OCI-M1 (cell line): ENCODE data around the gene RSPO3.
"Not testable (repeated sequence)": the region's sequence is repeated elsewhere in the genome, so short reads cannot be mapped to it uniquely, and the experiment has no call there.

ENCODE experiments used
- DNase-seq: peaks from one replicate; lab custom pipeline; 2025; lab: John Stamatoyannopoulos, UW

RSPO3 gene, protein sequence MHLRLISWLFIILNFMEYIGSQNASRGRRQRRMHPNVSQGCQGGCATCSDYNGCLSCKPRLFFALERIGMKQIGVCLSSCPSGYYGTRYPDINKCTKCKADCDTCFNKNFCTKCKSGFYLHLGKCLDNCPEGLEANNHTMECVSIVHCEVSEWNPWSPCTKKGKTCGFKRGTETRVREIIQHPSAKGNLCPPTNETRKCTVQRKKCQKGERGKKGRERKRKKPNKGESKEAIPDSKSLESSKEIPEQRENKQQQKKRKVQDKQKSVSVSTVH

DNA sequence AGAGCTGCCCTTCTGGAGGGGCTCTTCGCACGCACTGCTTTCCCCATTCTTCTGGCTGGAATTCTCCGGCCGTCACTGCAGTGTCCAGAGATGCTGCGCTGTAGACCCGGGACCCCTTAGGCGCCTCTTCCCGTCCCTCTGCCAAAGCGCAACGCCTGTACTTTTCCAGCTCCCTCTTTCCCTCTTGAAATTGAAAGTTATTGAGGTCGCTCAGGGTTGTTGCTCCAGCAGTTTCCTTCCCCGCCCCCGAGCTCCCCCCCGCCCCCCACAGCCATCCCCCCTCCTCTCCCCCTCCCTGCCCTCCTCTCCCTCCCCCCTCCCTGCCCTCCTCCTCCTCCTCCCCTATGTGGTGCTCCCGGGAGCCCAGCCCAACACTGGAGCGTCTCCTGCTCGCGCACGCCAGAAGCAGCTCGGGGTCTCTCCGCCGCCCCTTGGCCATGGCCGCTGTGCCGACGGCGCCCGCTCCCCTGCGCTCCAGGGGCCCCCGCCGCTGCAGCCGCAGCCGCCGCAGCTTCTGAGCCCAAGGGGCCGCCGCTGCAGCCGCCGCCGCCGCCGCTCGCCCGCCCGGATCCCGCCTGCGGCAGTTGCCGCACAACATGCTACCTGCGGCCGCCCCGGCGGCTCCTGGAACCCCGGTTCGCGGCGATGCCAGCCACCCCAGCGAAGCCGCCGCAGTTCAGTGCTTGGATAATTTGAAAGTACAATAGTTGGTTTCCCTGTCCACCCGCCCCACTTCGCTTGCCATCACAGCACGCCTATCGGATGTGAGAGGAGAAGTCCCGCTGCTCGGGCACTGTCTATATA, at the start of gene RSPO3:
Gene RSPO3, plus strand, starts transcription at position 374 of the 804 bp plus-strand sequence. CDS start 522 bp downstream, outside the sequence.
- DNase-seq = no peak

DNA sequence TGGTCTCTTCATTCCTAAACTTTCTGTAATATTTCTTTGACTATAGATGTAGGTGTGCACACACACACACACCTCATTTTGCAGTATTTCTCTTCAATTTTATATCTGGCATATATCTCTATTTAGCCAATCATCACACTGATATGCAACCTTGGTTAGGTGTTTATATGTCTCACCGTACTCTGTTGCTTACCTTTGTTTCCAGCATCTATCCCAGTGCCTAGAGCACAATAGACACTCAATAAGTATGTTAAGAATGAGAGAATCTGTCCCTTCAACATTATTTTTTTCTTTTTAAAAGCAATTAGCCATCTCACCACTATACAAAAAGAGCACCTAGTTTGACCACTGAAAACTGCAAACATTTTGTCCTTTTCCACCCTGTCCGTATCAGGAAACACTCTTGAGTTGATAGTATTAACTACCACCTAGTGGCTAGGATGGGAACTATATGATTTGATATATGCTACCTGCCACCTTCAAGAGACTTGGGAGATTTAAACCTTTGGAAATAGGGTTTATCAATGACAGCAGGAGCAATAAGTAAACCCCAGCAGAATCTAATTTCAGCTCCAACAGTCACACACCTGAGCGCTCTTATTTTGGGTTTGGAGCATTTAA, 48.7 kb upstream of the RSPO3 start:
- peak; percentile 51 for DNase-seq

DNA sequence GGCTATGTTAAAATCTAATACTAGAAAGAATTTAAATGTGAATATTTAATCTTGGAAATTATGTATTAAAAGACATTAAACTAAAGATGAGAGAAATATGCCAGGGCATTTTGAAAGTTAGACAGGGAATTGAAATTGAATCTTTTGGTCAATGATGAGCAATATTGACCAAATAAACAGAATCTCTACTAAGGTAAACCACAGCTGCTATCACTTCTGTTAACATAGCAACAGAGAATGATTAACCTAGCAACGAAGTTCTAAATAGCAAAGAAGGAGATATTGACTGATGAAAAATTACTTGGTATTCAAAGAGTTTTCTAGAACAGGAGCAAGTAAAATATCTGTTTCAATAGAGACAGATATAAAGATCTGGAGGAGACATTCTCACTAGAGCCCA, 45.2 kb upstream of the RSPO3 start:
- DNase-seq = no peak

DNA sequence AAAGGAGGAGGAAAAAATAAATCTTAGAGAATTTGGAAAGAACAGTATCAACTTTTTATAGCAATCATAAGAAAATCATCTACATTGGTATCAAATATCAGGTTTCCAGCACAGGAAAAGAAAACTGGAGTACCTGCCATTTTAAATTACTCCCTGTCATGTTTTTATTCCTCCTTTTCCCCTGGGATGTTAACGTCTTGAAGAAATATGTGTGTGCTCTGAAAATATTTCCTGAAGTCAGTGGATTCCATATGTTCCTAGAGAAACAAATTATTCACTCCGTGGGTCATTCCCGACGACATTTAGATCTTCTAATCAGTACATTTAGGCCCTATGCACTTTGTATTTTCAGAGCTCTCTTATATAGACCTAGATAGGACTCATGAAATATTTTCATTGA, 42.0 kb upstream of the RSPO3 start:
- DNase-seq = no peak

DNA sequence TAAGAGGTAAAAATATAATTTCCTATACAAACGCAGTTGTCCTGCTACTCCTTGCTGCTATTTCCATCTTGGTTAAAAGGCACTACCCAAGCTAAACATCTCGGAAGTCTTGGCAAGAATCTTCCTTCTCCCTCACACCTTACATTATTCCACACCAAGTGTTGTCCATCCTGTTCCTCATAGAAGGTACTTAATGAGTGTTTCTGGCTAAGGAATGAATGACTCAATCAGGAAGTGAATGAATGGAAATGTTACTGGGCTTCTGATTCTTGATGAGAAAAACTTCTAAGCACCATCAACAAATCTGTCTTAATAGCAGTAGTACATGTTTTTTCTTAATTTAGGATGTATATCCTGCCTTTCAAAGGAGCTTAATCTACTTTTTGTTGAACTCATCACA, 40.6 kb upstream of the RSPO3 start:
- no peak for DNase-seq

DNA sequence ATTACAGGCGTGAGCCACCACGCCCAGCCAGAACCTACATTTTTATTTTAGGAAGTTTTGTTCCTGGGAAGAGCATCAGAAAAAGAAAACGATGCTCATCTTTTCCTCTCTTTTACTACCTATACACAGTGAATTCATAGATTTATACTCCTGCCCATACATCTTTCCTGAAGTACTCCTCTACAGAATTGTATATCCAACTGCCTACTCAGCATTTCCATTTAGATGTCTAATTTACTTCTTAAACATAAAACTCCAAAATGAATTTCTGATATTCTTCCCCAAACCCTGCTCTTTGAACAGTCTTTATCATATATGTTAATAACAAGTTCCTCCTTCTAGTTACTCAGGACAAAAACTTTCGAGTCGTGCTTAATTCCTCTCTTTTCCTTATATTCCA, 39.8 kb upstream of the RSPO3 start:
- no peak for DNase-seq

DNA sequence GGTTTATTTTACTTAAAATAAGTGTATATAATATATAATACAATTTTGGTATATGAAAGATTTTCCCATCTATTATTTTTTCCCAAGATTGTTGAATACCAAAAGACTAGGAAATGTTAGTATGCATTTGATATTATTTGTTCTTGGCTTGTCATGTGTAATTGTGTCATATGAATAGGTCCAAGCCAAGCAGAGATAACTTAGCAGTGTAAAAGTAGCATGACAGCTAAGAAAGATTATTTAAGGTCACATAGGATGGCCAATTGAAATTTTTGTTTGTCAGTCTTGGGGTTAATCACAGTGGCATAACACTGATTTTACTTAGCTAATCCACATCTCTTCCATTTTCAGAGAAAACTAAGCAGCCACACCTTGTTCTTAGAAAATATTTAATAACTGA, 38.8 kb upstream of the RSPO3 start:
- no peak for DNase-seq

DNA sequence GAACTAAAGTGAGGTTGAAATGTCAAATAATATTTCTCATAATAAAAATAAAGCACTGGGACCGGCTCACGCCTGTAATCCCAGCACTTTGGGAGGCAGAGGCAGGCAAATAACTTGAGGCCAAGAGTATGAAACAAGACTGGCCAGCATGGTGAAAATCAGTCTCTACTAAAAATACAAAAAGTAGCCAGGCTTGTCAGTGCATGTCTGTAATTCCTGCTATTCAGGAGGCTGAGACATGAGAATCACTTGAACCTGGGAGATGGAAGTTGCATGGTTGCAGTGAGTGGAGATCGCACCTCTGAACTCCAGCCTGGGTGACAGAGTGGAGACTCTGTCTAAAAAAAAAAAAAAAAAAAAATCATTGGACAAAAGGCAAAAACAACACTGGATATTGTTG, 38.4 kb upstream of the RSPO3 start:
- no peak for DNase-seq

DNA sequence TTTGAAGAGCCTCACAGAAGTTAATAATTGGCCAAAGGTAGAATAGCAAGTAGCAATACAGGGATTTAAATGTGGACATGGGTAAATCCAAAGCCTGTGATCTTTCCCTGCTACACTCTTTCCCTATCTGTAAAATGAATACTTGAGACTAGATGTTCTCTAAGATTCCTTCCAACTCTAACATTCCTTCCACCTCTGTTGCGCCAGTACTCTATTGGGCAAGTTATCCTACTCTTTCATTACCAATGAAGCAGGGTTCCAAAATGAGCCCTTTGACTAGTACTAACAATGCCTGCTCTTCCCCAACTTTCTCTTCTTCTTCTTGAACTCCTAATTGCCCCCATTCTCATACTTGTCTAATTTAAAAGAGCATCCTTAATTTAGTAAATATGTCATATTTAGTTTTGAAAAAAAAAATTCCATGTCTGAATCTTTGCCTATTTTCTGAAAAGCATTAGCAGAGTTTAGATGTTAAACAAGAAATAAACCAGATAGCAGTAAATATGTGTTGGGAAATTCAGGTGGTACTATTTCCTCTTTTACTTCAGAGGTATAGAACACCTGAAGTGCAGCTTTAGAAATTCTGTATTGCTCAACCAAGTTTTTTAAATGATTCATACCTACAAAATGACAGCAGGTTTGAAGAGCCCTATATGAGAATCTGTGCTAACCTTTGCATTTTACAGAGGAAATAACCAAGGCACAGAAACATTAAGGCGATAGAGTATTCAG, 35.1 kb upstream of the RSPO3 start:
- DNase-seq = no peak

DNA sequence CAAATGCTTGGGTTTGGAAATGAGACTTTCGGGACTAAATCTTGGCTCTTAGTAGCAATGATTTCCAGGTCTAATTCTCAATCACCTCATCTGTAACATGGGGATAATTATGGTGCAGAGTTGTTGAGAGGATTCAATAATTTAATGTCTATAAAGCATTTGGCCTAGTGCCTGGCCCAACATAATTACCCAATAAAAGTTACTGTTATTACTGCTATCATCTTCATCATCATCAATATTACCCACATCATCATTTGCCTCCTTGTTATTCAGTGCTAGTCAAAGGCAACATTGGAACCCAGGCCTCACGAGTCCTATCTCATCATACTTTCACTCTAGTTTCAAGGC, 34.5 kb upstream of the RSPO3 start:
- DNase-seq = no peak

DNA sequence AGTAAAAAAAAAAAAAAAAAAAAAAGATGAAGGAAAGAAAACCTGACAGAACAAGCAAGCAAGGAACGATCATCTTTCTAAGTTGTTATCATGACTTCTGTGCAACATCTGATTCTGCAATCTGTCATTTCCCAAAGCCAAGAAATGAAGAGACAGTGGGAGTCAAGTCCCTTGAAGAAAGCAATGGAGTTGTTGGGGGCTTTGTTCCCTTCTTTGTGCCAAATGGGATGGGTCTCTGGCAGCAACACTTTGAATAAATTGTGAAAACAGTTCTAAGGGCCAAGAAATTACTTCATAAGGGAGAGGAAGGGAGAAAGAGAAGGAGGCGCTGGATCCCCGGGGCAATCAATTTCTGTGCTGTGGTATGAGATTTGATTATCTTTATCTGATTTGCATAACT, 33.3 kb upstream of the RSPO3 start:
- DNase-seq = no peak

DNA sequence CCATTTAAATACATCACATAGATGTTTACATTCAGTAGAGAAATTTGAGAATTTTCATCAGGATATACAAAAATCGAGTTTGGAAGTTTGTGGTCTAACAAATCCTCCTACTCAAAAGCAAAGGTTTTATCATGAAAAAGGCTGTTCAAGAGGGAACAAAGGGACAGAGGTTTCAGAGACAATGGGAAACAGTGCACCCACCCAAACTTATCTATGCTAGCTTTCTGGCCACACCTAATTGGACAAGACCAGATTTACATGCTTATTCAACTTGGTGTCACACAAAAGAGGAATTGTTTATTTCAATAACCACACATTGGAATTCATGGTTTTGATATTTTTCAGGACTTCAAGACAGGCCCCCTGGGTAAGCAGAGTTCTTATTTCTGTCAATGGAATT, 28.4 kb upstream of the RSPO3 start:
- no peak for DNase-seq

DNA sequence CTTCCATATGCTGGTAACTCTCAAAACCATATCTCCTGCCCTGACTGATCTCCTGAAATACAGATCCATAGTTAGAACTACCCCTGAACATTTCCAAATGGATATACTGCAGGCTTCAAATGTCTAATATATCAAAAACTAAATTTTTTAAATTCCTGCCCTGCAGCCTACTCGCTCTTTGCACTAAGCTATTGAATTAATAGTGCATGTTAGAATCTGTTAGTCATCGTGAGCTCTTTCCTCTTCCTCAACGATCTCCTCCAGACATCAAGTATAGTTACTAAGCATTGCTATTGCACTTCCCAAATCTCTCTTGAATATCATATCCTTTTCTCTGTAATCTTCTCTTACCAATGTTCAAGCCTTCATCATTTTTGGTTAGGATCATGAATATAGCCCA, 26.0 kb upstream of the RSPO3 start:
- no peak for DNase-seq

DNA sequence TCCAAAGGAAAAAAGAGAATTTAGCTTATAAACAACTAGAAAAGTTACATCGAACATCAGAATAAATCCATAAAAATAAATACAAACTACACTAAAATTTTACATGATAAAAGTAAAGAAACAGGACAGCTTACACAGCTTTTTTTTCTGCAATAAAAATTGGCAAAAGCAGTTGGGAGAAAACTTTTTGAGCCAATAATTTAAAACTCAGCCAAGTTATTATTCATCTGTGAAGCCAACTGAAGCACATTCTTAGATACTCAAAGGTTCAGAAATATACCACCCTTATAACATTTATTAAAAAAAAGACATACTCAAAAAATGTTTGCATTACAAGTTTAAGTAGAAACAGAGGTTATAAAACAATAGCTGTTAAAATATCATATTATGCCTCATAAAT, 23.7 kb upstream of the RSPO3 start:
- DNase-seq = no peak

DNA sequence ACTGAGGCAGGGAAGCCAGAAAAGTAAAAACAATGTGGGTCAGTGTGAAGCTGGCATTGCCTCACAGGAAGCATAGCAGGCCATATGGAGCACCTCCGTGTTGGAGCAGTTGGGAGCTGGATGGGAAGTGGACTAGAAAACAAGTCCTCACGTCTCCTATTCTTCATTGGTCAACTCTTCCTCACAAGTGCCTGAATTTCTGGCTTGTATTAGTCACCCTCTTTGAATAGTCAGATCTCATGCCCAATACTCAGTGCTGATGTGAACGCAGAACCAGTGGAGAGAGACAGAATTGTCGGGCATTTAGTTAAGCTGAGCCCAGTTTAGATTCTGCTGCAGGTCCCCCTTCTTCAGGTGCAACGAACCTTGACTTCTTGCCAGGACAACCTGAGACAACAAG, 22.3 kb upstream of the RSPO3 start:
- DNase-seq = no peak

DNA sequence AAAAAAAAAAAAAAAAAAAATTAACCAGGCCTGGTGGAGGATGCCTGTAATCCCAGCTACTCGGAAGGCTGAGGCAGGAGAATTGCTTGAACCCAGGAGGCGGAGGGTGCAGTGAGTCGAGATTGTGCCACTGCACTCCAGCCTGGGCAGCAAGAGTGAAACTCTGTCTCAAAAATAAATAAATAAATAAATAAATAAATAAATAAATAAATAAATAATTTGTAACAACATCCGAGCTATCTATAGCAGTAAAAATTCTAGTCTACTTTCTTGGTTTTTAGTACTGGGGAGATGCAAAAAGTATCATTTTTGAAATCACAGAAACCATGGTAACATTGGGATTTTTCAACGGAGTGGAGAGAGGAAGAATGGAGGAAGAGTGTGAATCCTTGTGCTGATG, 21.0 kb upstream of the RSPO3 start:
- DNase-seq = not testable (repeated sequence)

DNA sequence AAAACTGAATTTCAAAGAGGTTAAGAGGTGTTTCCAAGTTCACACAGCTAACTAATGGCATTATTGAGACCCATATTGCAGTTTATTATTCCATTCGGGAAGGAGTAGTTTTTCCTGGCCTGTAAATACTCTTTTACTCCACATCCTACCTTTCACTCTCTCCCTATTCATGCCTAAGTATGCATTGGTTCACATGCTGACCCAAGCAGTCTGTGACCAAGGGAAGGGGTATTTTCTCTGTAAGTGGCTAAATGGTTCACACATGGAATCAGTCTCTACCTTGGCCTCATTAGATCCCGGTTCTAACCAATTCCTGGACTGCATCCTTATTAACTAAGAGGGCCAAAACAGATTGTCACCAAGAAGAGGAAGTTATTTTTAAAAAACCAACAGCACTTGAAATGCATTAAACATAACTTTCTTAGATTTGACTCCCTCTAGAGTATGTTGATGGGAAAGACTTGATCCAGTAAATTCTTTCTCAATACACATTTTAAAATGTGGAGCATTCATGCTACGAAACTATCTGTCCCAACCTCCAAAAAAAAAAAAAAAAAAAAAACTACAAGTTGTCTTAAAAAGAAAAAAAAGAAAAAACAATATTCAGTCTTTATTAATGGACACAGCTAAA, 17.8 kb upstream of the RSPO3 start:
- peak; percentile 72 for DNase-seq

DNA sequence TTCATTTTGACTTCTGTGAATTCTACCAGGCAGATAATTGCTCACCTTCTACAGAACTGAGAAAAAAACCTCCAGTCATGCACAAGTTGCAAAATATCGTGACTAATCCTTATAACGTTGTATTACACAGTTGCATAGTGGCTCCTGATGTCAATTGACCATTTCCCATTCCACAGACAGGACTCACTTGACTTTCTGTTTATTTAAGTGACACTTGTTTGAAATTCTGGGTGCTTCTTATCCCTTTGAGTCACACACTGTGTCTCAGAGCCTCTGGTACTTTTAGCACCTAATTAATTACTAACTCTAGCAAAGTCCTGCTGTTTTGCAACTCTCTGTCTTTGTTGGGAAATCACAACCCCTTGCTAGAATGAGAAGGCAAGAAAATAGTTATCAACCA, 16.2 kb upstream of the RSPO3 start:
- peak; percentile 21 for DNase-seq

DNA sequence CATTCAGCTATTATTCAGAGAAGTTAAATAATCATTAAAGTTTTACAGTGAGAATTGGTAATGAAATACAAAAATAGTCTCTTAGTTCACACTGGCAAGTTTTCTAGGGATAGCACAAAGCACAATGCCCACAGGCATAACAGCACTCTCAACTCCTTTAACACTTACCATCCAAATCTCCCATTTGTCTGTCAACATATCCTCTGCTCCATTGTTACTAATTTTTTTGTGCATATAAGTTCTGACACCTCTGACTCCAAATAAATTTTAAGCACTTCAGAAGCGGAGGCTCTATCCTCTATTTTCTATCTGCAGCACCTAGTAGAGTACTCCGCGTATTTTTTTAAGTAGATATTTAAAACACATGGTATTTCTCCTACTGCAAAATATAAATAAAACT, 15.6 kb upstream of the RSPO3 start:
- DNase-seq = no peak

DNA sequence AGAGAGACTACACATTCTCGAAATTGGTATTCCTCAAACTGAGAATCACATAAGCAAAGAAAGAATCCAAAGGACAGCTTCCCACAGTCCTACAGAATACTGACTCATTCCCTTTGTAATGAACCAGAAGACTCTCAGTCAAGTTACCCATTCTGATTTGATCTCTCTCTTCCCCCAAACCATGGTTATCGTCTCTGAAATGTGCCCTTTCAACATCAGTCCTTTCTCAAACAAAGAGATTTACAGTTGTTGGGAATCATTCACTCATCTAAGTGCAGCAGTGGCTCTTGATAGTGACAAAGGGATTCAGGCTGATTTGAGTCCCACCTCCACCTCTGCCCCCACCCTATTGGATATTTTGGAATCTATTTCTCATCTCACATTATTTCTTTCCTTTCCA, 15.0 kb upstream of the RSPO3 start:
- no peak for DNase-seq

DNA sequence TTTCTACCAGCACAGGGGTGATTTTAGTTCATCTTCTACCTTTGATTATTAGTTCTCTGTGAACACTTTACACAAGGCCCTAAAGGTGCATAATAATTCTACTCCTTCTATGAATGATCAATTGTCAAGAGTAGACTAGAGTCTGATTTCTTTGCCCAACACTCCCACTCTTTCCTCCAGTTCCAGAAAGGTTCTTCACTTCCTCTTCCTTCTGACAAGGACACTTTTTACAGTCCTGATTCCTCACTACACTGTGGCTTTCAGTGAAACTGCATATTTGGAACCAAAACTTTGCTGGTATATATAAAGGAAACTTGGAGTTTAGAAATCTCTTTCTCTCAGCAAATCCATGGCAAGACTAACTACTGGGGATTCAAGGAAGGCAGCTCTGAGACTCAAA, 10.6 kb upstream of the RSPO3 start:
- DNase-seq = no peak

DNA sequence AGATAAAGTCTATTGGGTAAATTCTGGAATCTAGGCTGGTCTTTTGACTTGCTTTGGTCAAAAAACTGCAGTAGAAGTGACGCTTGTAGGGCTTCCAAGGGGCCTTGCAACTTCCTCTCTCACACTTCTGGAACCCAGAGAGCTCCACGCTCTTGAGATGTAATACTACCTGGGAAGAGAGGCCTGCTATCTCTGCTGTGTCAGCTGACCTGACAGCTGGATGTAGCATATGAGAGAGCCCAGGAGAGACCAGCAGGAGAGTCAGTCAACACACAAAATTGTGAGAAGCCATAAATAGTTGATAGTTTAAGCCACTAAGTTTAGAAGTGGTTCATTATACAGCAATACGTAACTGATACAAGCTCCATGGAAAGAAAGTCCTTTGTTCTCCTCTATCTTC, 7.8 kb upstream of the RSPO3 start:
- DNase-seq = no peak
